NCI-H510A (cell line): ENCODE data around the gene CMTM6.
"Not testable (repeated sequence)": the region's sequence is repeated elsewhere in the genome, so short reads cannot be mapped to it uniquely, and the experiment has no call there.

Source experiments
- DNase-seq: peaks from one replicate; lab custom pipeline; 2025; lab: John Stamatoyannopoulos, UW

CMTM6 gene, protein sequence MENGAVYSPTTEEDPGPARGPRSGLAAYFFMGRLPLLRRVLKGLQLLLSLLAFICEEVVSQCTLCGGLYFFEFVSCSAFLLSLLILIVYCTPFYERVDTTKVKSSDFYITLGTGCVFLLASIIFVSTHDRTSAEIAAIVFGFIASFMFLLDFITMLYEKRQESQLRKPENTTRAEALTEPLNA

DNA sequence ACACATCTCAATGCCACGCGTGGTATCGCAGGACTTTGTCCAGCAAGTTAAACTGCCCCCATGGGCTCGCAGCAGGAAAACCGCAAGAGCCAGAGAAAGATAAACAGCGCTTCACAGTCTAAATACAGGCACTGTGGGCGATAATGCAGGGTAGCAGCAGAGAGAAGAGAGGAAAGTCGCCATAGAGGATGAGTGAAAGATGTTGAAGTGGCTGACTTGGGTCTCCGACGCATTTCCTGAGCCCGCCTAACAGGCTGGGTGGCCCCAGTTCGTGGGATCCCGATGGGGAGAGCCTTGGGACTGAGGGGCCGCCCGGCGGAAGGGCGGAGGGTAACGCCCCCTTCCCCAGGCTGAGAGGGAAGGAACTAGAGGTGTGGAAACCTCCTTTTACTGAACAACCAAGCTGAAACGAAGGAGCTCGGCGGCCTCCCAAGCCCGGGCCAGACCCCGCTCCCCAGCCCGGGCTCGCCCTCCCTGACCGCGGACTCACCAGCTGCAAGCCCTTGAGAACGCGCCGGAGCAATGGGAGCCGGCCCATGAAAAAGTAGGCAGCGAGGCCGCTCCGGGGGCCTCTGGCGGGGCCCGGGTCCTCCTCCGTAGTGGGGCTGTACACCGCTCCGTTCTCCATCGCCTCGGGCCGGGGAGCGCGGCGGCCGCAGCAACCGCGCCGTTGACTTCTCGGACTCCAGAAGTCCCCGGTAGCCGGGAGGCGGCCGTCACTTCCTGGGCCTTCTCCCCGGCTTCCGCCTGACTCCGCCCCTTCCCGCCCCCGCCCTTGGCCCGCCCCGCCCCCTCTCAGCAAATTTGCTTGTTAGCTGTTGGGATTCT is at the start of gene CMTM6:
CMTM6 (minus strand) TSS at position 735 of the 828 bp plus-strand sequence; CDS start at position 628, 107 bp downstream.
- peak; percentile 69 for DNase-seq

DNA sequence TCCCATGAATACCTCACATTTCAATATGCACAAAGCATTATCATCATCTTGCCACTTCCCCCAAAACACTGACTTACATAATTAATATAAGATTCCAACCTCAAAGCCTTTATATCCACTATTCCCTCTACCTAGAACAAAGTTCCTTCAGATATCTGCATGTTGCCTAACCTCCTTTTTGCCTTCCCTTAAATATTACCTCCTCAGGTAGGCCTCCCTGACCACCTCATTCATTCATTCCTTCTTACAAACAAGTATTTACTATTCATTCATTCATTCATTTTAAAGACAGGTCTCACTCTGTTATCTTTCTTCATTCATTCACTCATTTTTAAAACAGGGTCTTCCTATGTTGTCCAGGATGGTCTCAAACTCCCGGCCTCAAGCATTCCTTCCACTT is 49.4 kb upstream of the CMTM6 start:
- no peak for DNase-seq

DNA sequence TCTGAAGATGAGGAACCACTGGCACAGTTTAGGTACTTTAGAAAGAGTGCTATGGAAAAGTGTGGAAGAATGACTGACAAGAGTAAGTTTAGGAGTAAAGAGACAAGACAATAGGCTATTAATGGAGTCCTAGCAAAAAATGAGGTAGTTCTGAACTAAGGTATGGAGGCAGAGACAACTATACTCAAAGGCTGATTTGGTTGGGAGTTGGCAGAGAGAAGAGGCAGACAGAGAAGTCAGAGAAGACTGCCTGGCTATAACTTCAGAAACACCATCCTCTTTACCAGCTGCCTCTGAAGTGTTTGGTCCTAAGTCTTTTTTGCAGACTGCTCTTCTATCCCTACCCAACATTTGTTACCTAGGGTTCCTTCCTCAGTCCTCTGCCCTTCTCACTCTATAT is 48.8 kb upstream of the CMTM6 start:
- DNase-seq = no peak

DNA sequence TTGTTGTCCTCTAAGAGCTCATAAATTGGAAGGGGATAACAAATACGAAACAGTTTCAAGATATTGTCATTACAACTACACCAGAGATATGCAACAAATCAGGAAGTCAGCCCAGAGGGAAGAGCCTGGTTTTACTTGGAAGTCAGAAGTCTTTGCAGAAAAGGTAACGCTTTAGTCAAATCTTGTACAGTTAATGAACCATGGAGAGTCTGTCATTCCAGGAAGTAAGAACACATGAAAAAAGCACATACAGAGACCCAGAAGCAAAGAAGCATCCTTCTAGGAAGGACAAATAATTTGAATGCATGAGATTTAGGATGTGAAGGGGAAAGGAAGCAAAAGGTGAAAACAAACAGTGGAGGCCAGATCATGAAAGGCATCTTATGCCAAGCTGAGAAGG is 48.4 kb upstream of the CMTM6 start:
- no peak for DNase-seq

DNA sequence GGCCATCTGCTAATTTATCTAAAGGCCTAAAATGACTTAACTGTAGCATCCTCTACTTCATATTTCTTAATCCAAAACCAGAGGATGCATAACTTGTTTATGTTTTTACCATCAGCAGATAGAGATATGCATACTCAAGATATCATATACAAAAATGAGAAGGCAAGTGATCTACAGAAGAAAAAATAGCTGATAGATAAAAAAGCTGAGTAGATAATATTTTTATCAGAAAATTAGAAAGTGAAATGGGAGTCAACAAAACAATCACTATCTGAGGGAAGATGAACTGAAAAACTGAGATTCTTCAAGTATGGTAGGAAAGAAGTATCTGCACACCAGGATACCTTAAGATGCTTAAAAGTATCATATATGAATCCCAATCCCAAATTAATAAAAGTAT is 42.7 kb upstream of the CMTM6 start:
- no peak for DNase-seq

DNA sequence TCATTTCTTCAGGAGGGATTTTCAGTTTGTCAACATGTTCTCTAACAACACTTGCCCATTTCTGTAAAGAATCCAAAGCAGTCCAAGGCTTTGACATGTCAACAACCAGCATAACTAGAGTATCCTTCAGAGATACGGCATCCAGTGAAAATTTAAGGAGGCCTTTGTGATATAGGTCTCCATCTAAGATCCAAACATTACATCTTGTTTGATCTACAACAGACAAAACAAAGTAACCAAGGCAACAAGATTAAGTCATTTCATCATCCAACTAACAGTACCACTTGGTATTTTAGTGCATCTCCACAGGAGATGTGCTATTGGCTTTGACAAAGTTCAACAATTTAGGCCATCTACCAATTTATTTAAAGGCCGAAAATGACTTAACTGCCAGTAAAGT is 42.2 kb upstream of the CMTM6 start:
- no peak for DNase-seq

DNA sequence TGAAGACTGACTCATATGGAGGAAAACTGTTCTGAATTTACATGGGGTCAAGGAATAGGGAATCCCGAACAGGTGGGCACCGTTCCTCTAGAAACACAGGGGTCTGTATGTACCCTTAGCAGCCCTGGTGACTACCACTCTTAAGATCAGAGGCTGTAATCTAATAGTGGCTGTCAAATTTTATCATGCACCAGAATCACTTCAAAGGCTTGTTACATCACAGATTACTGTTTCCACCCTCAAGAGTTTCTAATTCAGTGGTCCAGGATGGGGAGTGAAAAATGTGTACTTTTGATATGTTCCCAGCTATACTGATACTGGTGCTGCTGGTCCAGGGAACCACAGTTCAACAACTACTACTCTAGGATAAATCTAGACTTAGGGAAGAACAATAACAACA is 40.2 kb upstream of the CMTM6 start:
- no peak for DNase-seq

DNA sequence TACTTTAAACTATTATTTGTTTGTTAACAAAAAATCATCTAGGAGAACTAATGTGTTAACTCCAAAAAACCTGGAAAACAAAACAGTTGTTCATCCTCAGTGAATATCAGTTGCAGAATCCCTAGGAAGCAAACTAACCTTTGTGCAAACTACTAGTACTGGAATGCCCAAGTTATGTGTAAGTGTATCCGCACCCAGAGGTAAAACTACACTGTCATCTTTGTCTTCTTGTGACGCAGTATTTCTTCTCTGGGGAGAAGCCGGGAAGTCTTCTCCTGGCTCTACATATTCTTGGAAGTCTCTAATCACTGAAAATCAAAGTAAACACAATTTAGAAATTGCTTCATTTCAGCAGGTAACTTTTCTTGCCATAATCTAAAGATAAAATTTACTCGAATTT is 38.2 kb upstream of the CMTM6 start:
- DNase-seq = no peak

DNA sequence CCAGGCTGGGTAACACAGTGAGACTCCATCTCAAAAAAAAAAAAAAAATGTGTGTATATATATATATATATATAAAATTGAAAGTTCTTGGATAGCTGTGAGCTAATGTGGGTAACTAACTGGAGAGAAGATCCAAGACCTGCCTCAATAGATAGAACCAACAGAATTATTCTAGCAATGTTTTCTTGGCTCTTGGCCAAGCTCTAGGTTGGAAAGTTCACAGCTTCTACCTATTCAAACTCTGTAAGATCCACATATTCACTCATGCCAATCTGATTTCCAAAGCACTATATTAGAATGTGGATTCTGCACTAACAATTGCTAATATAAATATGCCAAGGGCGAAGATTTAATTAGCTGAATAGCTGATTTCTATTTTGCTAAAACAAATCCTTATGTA is 29.8 kb upstream of the CMTM6 start:
- no peak for DNase-seq

DNA sequence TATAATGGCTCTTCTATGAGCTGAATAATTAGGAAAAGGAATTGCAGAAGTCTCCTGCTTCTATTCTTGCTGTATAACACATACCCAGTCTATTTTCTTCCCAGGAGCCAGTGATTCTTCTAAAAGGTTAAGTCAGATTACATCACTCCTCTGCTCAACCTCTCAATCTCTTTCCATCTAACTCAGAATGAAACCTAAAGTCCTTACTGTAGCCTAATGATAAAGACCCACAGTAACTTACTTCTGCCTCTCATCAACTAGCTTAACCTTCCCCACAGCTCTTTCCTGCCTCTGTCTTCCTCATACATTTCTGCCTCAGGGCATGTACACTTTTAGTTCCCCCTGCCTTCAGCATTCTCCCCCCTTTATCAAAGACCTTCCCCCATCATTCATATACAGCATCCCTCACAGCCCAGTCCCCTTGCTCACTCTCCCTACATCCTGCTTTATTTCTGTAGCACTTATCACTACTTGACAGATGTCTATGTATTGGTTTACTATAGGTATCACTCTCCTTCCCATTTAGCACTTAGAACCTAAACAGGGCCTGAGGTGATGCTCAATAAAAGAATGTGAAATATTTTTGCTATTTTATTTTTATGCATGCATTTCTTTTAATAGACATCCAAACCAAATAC is 28.5 kb upstream of the CMTM6 start:
- DNase-seq = no peak

DNA sequence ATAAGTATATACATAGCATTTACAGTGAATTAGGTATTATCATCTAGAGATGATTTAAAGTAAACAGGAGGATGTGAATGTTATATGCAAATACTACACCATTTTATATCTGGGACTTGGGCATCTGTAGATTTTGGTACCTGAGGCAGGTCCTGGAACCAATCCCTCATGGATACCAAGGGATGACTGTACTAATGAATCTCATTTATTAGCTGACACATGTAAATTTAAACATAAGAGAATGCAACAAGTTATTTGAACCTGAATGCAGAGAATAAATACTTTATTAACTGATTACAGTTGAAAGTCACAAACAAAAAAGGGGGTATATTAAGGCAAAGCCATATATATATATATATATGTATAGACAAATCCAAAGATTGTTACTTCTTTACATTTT is 23.1 kb upstream of the CMTM6 start:
- no peak for DNase-seq

DNA sequence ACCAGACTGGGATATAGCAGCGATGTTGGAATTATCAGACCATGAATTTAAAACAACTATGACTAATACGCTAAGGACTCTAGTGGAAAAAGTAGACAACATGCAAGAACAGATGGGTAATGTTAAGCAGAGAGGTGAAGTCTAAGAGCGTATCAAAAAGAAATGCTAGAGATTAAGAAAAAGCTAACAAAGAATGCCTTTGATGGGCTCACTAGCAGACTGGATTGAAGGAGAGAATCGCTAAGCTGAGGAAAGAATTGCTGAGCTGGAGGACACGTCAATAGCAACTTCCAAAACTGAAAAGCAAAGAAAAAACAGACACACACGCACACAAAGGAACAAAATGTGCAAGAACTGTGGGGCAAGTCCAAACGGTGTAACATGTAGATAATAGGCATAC is 20.0 kb upstream of the CMTM6 start:
- DNase-seq = no peak

DNA sequence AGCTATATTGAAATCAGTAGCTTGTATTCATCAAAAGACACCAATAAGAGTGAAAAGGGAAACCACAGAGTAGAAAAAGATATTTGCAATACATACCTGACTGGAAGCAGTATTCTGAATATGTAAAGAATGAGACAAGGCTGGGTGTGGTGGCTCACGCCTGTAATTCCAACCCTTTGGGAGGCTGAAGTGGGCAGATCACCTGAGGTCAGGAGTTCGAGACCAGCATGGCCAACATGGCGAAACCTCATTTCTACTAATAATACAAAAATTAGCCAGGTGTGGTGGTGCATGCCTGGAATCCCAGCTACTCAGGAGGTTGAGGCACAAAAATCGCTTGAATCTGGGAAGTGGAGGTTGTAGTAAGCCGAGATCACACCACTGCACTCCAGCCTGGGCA is 16.3 kb upstream of the CMTM6 start:
- DNase-seq = not testable (repeated sequence)

DNA sequence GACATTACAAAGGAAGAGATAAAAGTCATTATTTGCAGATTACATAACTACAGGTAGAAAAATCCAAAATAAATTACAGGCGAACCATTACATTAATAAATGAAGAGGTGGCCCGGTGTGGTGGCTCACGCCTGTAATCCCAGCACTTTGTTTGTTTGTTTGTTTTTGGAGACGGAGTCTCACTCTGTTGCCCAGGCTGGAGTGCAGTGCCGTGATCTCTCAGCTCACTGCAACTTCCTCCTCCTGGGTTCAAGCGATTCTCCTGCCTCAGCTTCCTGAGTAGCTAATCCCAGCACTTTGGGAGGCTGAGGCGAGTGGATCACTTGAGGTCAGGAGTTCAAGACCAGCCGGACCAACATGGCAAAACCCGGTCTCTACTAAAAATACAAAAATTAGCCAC is 14.1 kb upstream of the CMTM6 start:
- not testable (repeated sequence) for DNase-seq

DNA sequence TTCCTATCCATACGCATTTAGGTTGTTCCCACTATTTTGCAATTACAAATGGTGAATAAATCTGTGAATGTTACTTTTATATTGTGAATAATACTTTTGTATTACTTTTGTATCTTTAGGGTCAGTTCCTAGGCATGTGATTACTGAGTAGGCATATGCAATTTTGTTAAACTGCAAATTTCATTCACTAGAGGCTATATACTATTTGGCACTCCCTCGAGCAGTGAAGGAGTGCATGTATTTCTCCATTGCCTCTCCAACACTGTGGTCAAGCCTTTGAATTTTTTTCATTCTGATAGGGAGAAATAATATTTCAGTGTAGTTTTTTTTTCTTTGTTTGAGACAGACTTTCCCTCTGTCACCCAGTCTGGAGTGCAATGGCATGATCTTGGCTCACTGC is 8.4 kb upstream of the CMTM6 start:
- no peak for DNase-seq

DNA sequence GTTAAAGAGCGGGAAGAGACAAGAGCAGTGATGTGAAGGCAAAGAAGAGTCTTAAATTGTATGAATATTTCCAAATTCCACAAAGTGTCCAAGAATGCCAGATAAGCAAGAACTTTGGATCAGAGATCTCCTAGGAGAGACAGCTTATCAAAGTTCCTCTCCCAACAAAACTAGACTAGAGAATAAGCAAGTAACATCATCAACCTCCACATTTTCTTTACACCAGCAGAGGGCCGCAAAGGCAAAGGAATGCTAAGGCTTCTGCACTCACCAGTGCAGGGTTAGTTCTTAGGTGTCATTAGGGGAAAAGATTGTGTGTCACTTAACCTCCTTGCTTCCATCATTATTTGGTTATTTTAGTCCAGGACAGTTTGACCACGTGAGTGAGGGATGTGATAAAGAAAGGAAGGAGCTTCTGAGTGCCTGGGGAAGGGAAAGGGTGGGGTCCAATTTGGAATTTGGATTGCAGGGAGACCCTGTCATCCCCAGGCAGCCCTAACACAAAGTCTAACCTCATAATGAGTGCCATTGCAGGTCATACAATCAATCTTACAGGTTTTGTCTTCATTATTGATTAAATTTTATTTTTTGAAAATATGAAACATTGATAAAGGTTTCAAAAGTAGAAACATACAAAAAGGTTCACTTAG is 7.5 kb upstream of the CMTM6 start:
- peak; percentile 13 for DNase-seq

DNA sequence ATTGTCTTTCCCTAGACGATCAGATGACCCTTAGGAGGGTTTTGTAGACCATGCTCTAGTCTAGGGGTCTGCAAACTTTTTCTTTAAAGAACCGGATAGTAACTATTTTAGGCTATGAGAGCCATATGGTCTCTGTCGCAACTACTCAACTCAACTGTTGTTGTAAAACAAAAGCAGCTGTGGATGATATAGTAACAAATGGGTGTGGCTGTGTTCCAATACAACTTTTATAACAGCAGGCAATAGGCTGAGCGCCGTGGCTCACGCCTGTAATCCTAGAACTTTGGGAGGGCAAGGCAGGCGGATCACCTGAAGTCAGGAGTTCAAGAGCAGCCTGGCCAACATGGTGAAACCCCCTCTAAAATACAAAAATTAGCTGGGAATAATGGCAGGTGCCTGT is 6.1 kb upstream of the CMTM6 start:
- no peak for DNase-seq

DNA sequence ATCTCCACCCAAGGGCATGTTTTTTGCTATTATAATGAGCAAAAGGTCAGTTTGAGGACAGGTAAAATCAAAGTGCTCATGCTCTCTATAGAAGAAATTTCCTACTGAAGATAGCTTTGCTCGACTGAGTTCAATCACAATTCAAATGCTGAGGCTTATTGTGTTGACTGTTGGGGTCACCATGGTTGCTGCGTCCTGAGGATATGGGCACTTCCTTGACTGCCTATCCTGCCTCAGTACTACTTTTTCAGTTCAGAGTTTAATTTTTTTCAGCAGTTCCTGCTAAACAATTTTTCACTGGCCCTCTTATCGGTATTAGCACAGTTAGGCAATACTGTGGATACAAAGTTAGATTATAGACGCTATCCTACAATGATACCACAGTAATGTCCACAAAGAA is 3.8 kb upstream of the CMTM6 start:
- no peak for DNase-seq

DNA sequence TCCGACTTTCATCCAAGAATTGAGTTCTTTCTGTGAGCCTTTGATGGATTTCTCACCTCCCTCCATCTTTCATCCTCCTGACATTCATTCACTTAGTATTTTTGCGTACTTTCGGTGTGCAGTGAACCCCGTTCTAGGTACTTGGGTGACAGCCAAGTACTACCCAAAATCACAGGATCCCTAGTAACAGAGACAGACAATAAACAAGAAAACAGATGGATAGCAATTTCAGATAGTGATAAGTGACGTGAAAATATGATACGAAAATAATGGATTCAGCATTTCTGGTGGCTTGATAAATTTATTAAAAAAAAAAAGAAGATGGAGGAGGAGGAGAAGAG is 264 bp upstream of the CMTM6 start:
- no peak for DNase-seq

DNA sequence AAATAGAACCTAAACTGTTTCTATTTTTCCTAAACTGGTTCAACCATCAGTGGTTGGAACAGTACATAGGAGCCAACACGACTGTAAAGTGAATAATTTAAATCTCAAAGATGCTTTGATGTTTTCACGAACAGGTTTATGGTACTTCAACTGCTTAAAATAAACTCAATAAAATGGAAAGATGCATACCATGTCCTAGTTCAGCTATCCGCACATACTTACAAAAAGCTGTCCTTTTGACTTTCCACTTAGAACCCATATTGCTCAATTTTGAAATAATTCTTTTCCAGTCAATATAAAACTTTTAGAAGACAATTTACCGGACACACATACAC is 902 bp downstream of the CMTM6 start:
- no peak for DNase-seq

DNA sequence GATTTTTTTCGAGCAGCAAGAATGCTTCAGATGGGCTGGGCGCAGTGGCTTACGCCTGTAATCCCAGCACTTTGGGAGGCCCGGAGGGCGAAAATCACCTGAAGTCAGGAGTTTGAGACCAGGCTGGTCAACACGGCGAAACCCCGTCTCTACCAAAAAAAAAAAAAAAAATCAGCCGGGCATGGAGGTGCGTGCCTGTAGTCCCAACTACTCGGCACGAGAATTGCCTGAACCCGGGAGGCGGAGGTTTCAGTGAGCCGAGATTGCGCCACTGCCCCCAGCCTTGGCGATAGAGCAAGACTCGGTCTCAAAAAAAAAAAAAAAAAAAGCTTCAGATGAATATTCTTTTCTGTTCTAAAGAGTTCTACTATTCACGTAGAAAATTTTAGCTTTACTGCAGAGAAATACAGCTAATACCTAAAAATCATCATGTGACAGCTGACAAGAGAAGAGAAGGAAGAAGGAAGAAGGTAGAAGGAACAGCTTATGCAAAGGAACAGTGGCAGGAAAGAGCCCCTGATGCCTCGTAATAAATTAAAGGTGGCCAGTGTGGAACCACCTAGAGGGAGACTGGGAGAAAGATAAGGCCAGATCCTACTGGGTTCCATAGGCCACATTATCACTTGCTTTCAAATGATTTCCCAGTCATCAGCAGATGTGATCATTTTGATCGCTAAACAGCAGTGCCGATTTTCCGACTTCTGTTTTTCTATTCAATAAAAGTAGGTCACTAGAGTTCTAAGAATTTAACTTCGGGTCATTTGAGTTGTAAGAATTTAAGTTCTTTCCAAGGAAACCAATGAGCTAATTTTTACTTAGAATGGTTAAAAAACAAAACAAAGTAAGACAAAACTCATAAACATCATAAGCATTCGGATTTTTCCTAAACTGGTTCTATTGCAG is 1.5 kb downstream of the CMTM6 start:
- no peak for DNase-seq

DNA sequence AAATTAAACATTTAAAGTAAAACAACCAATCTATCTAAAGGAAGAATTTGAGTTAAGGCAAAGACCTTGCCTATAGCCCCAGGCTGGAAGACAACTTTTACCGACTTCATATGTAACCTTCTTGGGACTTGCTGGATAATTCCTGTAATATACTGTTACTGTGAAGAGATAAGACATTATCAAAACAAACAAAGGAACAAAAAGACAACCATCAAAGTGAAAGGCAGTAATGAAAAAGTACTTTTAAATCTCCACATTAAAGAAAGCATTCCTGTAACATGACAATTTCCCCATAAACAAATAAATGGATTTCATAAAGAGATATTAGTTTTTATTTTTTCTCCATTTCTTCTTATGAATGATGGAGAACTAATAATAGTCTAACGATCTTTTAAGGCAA is 2.4 kb downstream of the CMTM6 start:
- DNase-seq = no peak
